Glutamatergic neuron (in vitro differentiated cells): ENCODE results near the gene SHANK2. TPM values are rescaled to one million over a fixed set of nuclear protein-coding genes. Genes with fewer than 3 reads are reported as not detected.

Experiments used
- DNase-seq: peaks from one replicate; pipeline ENCODE4 v3.0.0; 2022
- H3K27ac Mint-ChIP-seq: one replicate; pipeline ENCODE4 v1.8.0; 2020; ENCODE audit warnings: mild to moderate bottlenecking, mixed read lengths, inconsistent platforms; ENCODE audit not compliant: unreplicated experiment
- H3K27me3 Mint-ChIP-seq: one replicate; pipeline ENCODE4 v1.8.0; 2020; ENCODE audit warnings: mild to moderate bottlenecking, moderate library complexity, mixed read lengths, inconsistent platforms; ENCODE audit not compliant: unreplicated experiment
- H3K36me3 Mint-ChIP-seq: one replicate; pipeline ENCODE4 v1.8.0; 2020; ENCODE audit warnings: mild to moderate bottlenecking, mixed read lengths, inconsistent platforms; ENCODE audit not compliant: unreplicated experiment
- H3K4me1 Mint-ChIP-seq: one replicate; pipeline ENCODE4 v1.8.0; 2020; ENCODE audit warnings: mild to moderate bottlenecking, low read depth, mixed read lengths, inconsistent platforms; ENCODE audit not compliant: unreplicated experiment
- H3K4me3 Mint-ChIP-seq: one replicate; pipeline ENCODE4 v1.8.0; 2020; ENCODE audit warnings: mild to moderate bottlenecking, mixed read lengths, inconsistent platforms; ENCODE audit not compliant: unreplicated experiment
- H3K9me3 Mint-ChIP-seq: one replicate; pipeline ENCODE4 v1.8.0; 2020; ENCODE audit warnings: mild to moderate bottlenecking, moderate library complexity, mixed read lengths, inconsistent platforms; ENCODE audit not compliant: unreplicated experiment
- CTCF ChIP-seq: fragments of 200-600 bp; sonication (generic); IDR thresholded peaks from one replicate; pipeline ENCODE4 v1.5.0; 2021; ENCODE audit not compliant: partially characterized antibody, unreplicated experiment
- total RNA-seq: library from RNA; stranded (reverse); fragmentation: NEBNext Ultra II Directional; extraction: Animal tissue kit (Norgen Biotek cat#: 25700); gene quantifications from one replicate; pipeline ENCODE4 v1.2.1, GENCODE V29; 2021; ENCODE audit not compliant: unreplicated experiment

Gene SHANK2
- total RNA-seq, 1 donor from 2014 or later = 23.0 TPM

- Mint-ChIP-seq H3K27me3 (peaks cover 15% of the 10 kb centered on the region), H3K36me3 (peaks cover 5% of the 10 kb centered on the region), H3K4me3 (no peak overlapping the region), H3K27ac (no peak overlapping the region), H3K9me3 (peaks cover 2% of the 10 kb centered on the region), H3K4me1 (peaks cover 9% of the 10 kb centered on the region)
- TF ChIP-seq CTCF = no peak
- DNase-seq = no peak
Measured at GRCh38 chr11:71298761-71299181, 46.4 kb upstream of the SHANK2 start.

GRCh38 chr11:71298016-71298550 lies 45.7 kb upstream of the SHANK2 start:
- peaks cover 15% of the 10 kb centered on the region for H3K27me3 Mint-ChIP-seq
- DNase-seq = no peak
- TF ChIP-seq CTCF = no peak
- peaks cover 5% of the 10 kb centered on the region for H3K36me3 Mint-ChIP-seq
- no peak overlapping the region for H3K4me3 Mint-ChIP-seq
- H3K27ac Mint-ChIP-seq = no peak overlapping the region
- H3K4me1 Mint-ChIP-seq = peaks cover 9% of the 10 kb centered on the region
- peaks cover 2% of the 10 kb centered on the region for H3K9me3 Mint-ChIP-seq

- Mint-ChIP-seq H3K4me1 (no peaks in the 10 kb centered on the region), H3K4me3 (no peak overlapping the region), H3K27me3 (peaks cover 5% of the 10 kb centered on the region), H3K36me3 (peaks cover 18% of the 10 kb centered on the region), H3K9me3 (peaks cover 8% of the 10 kb centered on the region), H3K27ac (no peak overlapping the region)
- no peak for TF ChIP-seq CTCF
- no peak for DNase-seq
Measured at GRCh38 chr11:71294846-71295600, 42.6 kb upstream of the SHANK2 start.

GRCh38 chr11:71293961-71294782 lies 41.8 kb upstream of the SHANK2 start:
- no peak for DNase-seq
- Mint-ChIP-seq H3K27ac (no peak overlapping the region), H3K27me3 (peaks cover 8% of the 10 kb centered on the region), H3K4me1 (no peaks in the 10 kb centered on the region), H3K4me3 (no peak overlapping the region), H3K36me3 (peaks cover 26% of the 10 kb centered on the region), H3K9me3 (peaks cover 13% of the 10 kb centered on the region)
- TF ChIP-seq CTCF = no peak
